Glutamatergic neuron (in vitro differentiated cells): Measurements from ENCODE around the gene DR1. TPM values are rescaled to one million over a fixed set of nuclear protein-coding genes. Genes with fewer than 3 reads are reported as not detected.
A peak's percentile ranks its signal among the peaks of the same experiment; 100 is the strongest.

ENCODE experiments used
- DNase-seq: peaks from one replicate; pipeline ENCODE4 v3.0.0; 2022
- H3K27ac Mint-ChIP-seq: one replicate; pipeline ENCODE4 v1.8.0; 2020; ENCODE audit warnings: mild to moderate bottlenecking, mixed read lengths, inconsistent platforms; ENCODE audit not compliant: unreplicated experiment
- H3K27me3 Mint-ChIP-seq: one replicate; pipeline ENCODE4 v1.8.0; 2020; ENCODE audit warnings: mild to moderate bottlenecking, moderate library complexity, mixed read lengths, inconsistent platforms; ENCODE audit not compliant: unreplicated experiment
- H3K36me3 Mint-ChIP-seq: one replicate; pipeline ENCODE4 v1.8.0; 2020; ENCODE audit warnings: mild to moderate bottlenecking, mixed read lengths, inconsistent platforms; ENCODE audit not compliant: unreplicated experiment
- H3K4me1 Mint-ChIP-seq: one replicate; pipeline ENCODE4 v1.8.0; 2020; ENCODE audit warnings: mild to moderate bottlenecking, low read depth, mixed read lengths, inconsistent platforms; ENCODE audit not compliant: unreplicated experiment
- H3K4me3 Mint-ChIP-seq: one replicate; pipeline ENCODE4 v1.8.0; 2020; ENCODE audit warnings: mild to moderate bottlenecking, mixed read lengths, inconsistent platforms; ENCODE audit not compliant: unreplicated experiment
- H3K9me3 Mint-ChIP-seq: one replicate; pipeline ENCODE4 v1.8.0; 2020; ENCODE audit warnings: mild to moderate bottlenecking, moderate library complexity, mixed read lengths, inconsistent platforms; ENCODE audit not compliant: unreplicated experiment
- CTCF ChIP-seq: fragments of 200-600 bp; sonication (generic); IDR thresholded peaks from one replicate; pipeline ENCODE4 v1.5.0; 2021; ENCODE audit not compliant: partially characterized antibody, unreplicated experiment
- total RNA-seq: library from RNA; stranded (reverse); fragmentation: NEBNext Ultra II Directional; extraction: Animal tissue kit (Norgen Biotek cat#: 25700); gene quantifications from one replicate; pipeline ENCODE4 v1.2.1, GENCODE V29; 2021; ENCODE audit not compliant: unreplicated experiment

Gene DR1
- total RNA-seq, 1 donor from 2014 or later = 49.0 TPM

GRCh38 chr1:93358293-93358692 is 12.6 kb downstream of the DR1 start:
- peaks cover 2% of the 10 kb centered on the region for H3K27me3 Mint-ChIP-seq
- no peak overlapping the region for H3K4me3 Mint-ChIP-seq
- H3K27ac Mint-ChIP-seq = peak overlapping the region; percentile 6
- H3K9me3 Mint-ChIP-seq = no peaks in the 10 kb centered on the region
- no peak for DNase-seq
- no peaks in the 10 kb centered on the region for H3K36me3 Mint-ChIP-seq
- H3K4me1 Mint-ChIP-seq = peaks cover 9% of the 10 kb centered on the region
- no peak for TF ChIP-seq CTCF

GRCh38 chr1:93360111-93360510 is 14.4 kb downstream of the DR1 start:
- no peak for DNase-seq
- Mint-ChIP-seq H3K27me3 (peaks cover 2% of the 10 kb centered on the region), H3K27ac (no peak overlapping the region), H3K9me3 (no peaks in the 10 kb centered on the region), H3K4me1 (peaks cover 9% of the 10 kb centered on the region), H3K36me3 (no peaks in the 10 kb centered on the region), H3K4me3 (no peak overlapping the region)
- TF ChIP-seq CTCF = no peak

GRCh38 chr1:93362237-93362636 is 16.5 kb downstream of the DR1 start:
- Mint-ChIP-seq H3K4me3 (no peak overlapping the region), H3K9me3 (peaks cover 1% of the 10 kb centered on the region), H3K4me1 (peaks cover 9% of the 10 kb centered on the region), H3K27ac (no peak overlapping the region), H3K36me3 (no peaks in the 10 kb centered on the region), H3K27me3 (peaks cover 2% of the 10 kb centered on the region)
- TF ChIP-seq CTCF = no peak
- DNase-seq = no peak

- Mint-ChIP-seq H3K36me3 (no peaks in the 10 kb centered on the region), H3K9me3 (peaks cover 1% of the 10 kb centered on the region), H3K27ac (no peak overlapping the region), H3K27me3 (no peaks in the 10 kb centered on the region), H3K4me3 (no peak overlapping the region), H3K4me1 (no peaks in the 10 kb centered on the region)
- no peak for DNase-seq
- no peak for TF ChIP-seq CTCF
These were observed 20.1 kb downstream of the DR1 start for GRCh38 chr1:93365813-93366212.

- Mint-ChIP-seq H3K36me3 (peaks cover 9% of the 10 kb centered on the region), H3K4me1 (no peaks in the 10 kb centered on the region), H3K27me3 (no peaks in the 10 kb centered on the region), H3K9me3 (peaks cover 1% of the 10 kb centered on the region), H3K4me3 (no peak overlapping the region), H3K27ac (no peak overlapping the region)
- DNase-seq = no peak
- no peak for TF ChIP-seq CTCF
These were observed 24.0 kb downstream of the DR1 start for GRCh38 chr1:93369734-93370133.
